ENCODE measurements around the gene SLC36A1.

- TF ChIP-seq CTCF (conservative IDR thresholded peaks at IDR 0.05 in 1 of 2, IDR thresholded peaks at IDR 0.05 in 1 of 2; ENCODE audit: low read depth in 1 of 2, low read length in 2 of 2) (no peak), EZH2 (IDR thresholded peaks at IDR 0.05; ENCODE audit: low read length, missing control alignments) (no peak)
Observed at GRCh38 chr5:151456321-151456940, 9.0 kb downstream of the SLC36A1 start.

Data from fibroblast of lung (primary cell).